DMS79 (cell line): Measurements from ENCODE around the gene EMP1.

Source experiments
- DNase-seq: peaks from one replicate; lab custom pipeline; 2025; lab: John Stamatoyannopoulos, UW

The EMP1 gene

GRCh38 chr12:13197526-13198143 is 1.1 kb downstream of the EMP1 start:
- no peak for DNase-seq

GRCh38 chr12:13198241-13198640 is 1.7 kb downstream of the EMP1 start:
- no peak for DNase-seq

- no peak for DNase-seq
Measured at GRCh38 chr12:13198876-13199275, 2.4 kb downstream of the EMP1 start.

GRCh38 chr12:13199592-13199991 is 3.1 kb downstream of the EMP1 start:
- DNase-seq, result no peak

GRCh38 chr12:13200841-13201240 is 4.3 kb downstream of the EMP1 start:
- no peak for DNase-seq

- no peak for DNase-seq
Measured at GRCh38 chr12:13203034-13203922, 6.8 kb downstream of the EMP1 start.

- no peak for DNase-seq
Measured at GRCh38 chr12:13204428-13204827, 7.9 kb downstream of the EMP1 start.

- DNase-seq, result no peak
Measured at GRCh38 chr12:13205809-13206559, 9.5 kb downstream of the EMP1 start.

GRCh38 chr12:13206560-13206897 is 10.0 kb downstream of the EMP1 start:
- DNase-seq, result no peak

GRCh38 chr12:13208533-13209435 is 12.3 kb downstream of the EMP1 start:
- DNase-seq, result no peak

- no peak for DNase-seq
Measured at GRCh38 chr12:13209436-13210235, 13.1 kb downstream of the EMP1 start.

GRCh38 chr12:13210236-13211190 is 14.0 kb downstream of the EMP1 start:
- no peak for DNase-seq

GRCh38 chr12:13211191-13211858 is 14.8 kb downstream of the EMP1 start:
- no peak for DNase-seq

GRCh38 chr12:13211859-13212664 is 15.5 kb downstream of the EMP1 start:
- DNase-seq, result peak; percentile 59

- no peak for DNase-seq
Measured at GRCh38 chr12:13215056-13215455, 18.5 kb downstream of the EMP1 start.

GRCh38 chr12:13218641-13219040 is 22.1 kb downstream of the EMP1 start:
- no peak for DNase-seq

- DNase-seq, result no peak
Measured at GRCh38 chr12:13219320-13219719, 22.8 kb downstream of the EMP1 start.

- DNase-seq, result no peak
Measured at GRCh38 chr12:13220838-13221237, 24.3 kb downstream of the EMP1 start.
